Fibroblast of villous mesenchyme (primary cell): ENCODE results near the gene SPACA9. TPM values are rescaled to one million over a fixed set of nuclear protein-coding genes. Genes with fewer than 3 reads are reported as not detected.

ENCODE experiments used
- DNase-seq: peaks from one replicate; pipeline ENCODE4 v3.0.0-alpha.2; 2010; ENCODE audit warnings: low read depth
- H3K4me3 ChIP-seq: 2 replicates; pipeline ENCODE4 v1.5.1; 2011; ENCODE audit warnings: low read depth, mild to moderate bottlenecking, low read length
- CTCF ChIP-seq: IDR thresholded peaks from 2 replicates; pipeline ENCODE4 v1.5.1; 2012; ENCODE audit warnings: low read depth, mild to moderate bottlenecking, low read length; ENCODE audit not compliant: insufficient read depth
- total RNA-seq: library from RNA; depleted of rRNA; stranded (reverse); fragments of >200 nt; gene quantifications from 2 replicates; pipeline ENCODE4 v1.2.3, GENCODE V29; 2012

The SPACA9 gene
- total RNA-seq, 1 donor, result 2.2 TPM

- DNase-seq, result peak; percentile 84
Measured at GRCh38 chr9:132901858-132902831, 23.4 kb downstream of the SPACA9 start.

DNA sequence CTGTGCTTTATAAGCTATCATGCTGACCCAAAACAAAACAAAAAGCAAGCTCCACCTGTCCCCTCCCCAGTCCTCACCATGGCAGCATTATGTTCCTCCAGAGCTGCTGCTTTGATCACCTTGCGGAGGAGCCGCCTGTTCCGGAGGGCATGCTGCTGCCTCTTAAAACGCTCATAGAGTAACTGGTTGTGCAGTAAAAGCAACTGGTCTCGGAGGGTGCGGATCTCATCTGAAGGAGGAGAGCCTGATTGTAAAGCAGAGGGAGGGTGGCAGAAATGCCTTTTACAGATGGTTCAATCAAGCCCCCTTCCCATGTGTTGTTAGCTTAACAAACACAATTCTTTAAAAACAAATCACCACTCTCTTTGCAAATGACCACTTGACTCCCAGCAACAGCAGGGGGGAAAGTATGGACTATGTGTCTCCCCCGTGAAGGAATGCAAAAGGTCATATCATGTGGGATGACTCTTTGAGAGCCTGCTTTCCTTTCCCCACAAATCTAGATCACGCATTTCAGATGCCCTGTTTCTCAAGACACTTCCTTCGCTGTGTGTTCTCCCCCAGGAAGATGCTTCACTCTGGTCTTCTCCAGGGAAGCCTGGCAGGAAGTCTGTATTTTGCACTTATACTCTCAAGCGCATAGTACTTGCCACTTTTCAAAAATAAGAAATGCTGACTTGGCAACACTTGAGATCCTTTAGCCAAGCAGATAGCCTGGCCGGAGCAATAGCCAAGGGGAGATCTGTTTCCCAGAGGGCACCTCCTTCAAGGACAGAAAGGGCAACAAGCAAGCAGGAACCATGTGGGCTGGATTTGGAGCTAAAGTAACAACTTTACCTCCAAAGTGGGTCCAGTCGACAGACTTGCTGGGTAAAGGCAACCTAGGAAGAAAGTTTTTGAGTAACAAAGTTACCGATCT, 25.1 kb downstream of the SPACA9 start:
- TF ChIP-seq CTCF, result no peak
- H3K4me3 ChIP-seq, result no peak overlapping the region
- DNase-seq, result no peak

More at GRCh38 chr9:132901858-132902831, 23.4 kb downstream of the SPACA9 start:
- TF ChIP-seq CTCF, result peak; percentile 91
- no peak overlapping the region for H3K4me3 ChIP-seq

- no peak for TF ChIP-seq CTCF
- no peak overlapping the region for H3K4me3 ChIP-seq
Measured at GRCh38 chr9:132905726-132906125, 27.0 kb downstream of the SPACA9 start.

DNA sequence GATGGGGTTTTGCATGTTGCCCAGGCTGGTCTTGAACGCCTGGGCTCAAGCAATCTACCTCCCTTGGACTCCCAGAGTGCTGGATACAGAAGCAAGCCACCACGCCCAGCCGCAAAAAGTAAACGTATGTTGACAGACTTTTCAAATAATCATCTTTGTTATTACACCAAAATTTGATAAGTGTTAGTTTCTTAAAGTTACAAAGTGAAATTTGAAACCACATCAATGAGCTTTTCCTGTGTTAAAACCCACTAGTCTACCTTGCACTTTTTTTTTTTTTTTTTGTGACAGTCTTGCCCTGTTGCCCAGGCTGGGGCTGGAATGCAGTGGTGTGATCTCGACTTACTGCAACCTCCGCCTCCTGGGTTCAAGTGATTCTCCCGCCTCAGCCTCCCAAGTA, 29.9 kb downstream of the SPACA9 start:
- DNase-seq, result no peak
- no peak overlapping the region for H3K4me3 ChIP-seq
- TF ChIP-seq CTCF, result no peak

More at GRCh38 chr9:132905726-132906125, 27.0 kb downstream of the SPACA9 start:
- DNase-seq, result no peak

GRCh38 chr9:132909311-132909710, 30.6 kb downstream of the SPACA9 start:
- H3K4me3 ChIP-seq, result no peak overlapping the region
- no peak for TF ChIP-seq CTCF
- DNase-seq, result no peak

- no peak for DNase-seq
- no peak for TF ChIP-seq CTCF
- H3K4me3 ChIP-seq, result no peak overlapping the region
Measured at GRCh38 chr9:132910376-132910775, 31.7 kb downstream of the SPACA9 start.
